Motor neuron (in vitro differentiated cells): ENCODE measurements around the gene PTPRK. TPM values are rescaled to one million over a fixed set of nuclear protein-coding genes. Genes with fewer than 3 reads are reported as not detected.

ENCODE experiments used
- ATAC-seq, 8 experiments: fragments of 200-7000 bp; cut with Tn5 transposase; replicated peaks in 6 of 8; 2 replicates each; pipeline ENCODE4 v1.8.0; 2021; ENCODE audit warnings: mild to moderate bottlenecking in 8 of 8, moderate library complexity in 8 of 8
- H3K27ac ChIP-seq, 2 donors: fragments of 250-450 bp; sonication (Bioruptor Pico); 2 replicates each; pipeline ENCODE4 v1.9.0; 2021; ENCODE audit warnings: antibody characterized with exemption in 2 of 2, mild to moderate bottlenecking in 2 of 2, moderate library complexity in 1 of 2
- H3K4me1 ChIP-seq, 2 donors: fragments of 250-450 bp; sonication (Bioruptor Pico); replicated peaks in 1 of 2; 2 replicates each; pipeline ENCODE4 v1.6.1; 2021; ENCODE audit warnings: antibody characterized with exemption in 2 of 2, mild to moderate bottlenecking in 2 of 2, moderate library complexity in 1 of 2
- H3K4me3 ChIP-seq, 5 donors: fragments of 250-450 bp; sonication (Bioruptor Pico); 2 replicates each; pipeline ENCODE4 v1.9.0; 2021; ENCODE audit warnings: antibody characterized with exemption in 5 of 5, mild to moderate bottlenecking in 5 of 5, moderate library complexity in 4 of 5
- WGBS, 10 experiments: fragments of 450-650 bp; shearing (Covaris generic); methylation state at CpG; one replicate each; pipeline ENCODE4 v1.0.0; 2022; 5-methylcytosine and 5-hydroxymethylcytosine counted together
- in situ Hi-C, 9 experiments: fragments of 400-800 bp; cut with MboI; loops; one replicate each; pipeline ENCODE4 v1.15.0; 2021; ENCODE audit warnings: low sequenced_read_pairs in 9 of 9, low pct_unique_long_range_greater_than_20kb in 2 of 9; ENCODE audit not compliant: unreplicated experiment in 9 of 9
- total RNA-seq, 8 experiments: library from RNA; unstranded; fragments of 300-600 nt; gene quantifications; 2 replicates each; pipeline versions ENCODE4 v1.2.3 to v1.2.4, GENCODE V29; 2022

The PTPRK gene
- total RNA-seq, 8 experiments from 2014 or later, result 14.4 to 93.9 (median 26.3) TPM

DNA sequence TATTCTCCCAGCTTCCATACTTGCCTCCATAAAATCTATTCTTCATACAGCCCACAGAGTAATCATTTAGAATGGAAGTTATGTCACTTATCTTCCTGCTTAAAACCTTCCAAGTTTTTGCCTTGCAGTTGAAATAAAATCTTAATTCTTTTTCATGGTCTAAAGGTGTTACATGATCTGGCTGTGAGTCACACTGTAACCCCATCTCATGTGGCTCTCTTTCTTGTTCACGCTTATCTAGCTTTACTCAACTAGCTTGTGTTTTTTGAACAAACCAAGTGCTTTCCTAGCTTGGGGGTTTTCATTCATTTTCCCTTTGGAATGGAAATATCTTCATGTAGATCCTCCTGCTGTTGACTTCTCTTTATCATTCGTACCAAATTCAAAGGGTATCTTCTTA, 596.0 kb downstream of the PTPRK start:
- in situ Hi-C loops, result no loop called here
- 8 to 93% (median 67%) methylated on average over 1 to 2 of the region's 2 CpGs for WGBS, 10 experiments
- ATAC-seq, result no peak
- Histone ChIP-seq H3K4me1 (no peaks in the 10 kb centered on the region), H3K27ac (no peak overlapping the region), H3K4me3 (no peak overlapping the region)

- ATAC-seq, result no peak
- H3K27ac ChIP-seq, result no peak overlapping the region
- in situ Hi-C loops, result no loop called here
- H3K4me3 ChIP-seq, result no peak overlapping the region
- no peaks in the 10 kb centered on the region for H3K4me1 ChIP-seq
Observed at GRCh38 chr6:127924031-127924430, 596.4 kb downstream of the PTPRK start.

GRCh38 chr6:127923135-127923534, 597.3 kb downstream of the PTPRK start:
- Histone ChIP-seq H3K4me3 (no peak overlapping the region), H3K4me1 (no peaks in the 10 kb centered on the region), H3K27ac (no peak overlapping the region)
- in situ Hi-C loops, result no loop called here
- no peak for ATAC-seq
- WGBS, 10 experiments, result 20 to 100% (median 80%) methylated on average over 1 to 2 of the region's 2 CpGs; no CpG with 5 or more reads in 5 of the 10 experiments

- no peak overlapping the region for H3K27ac ChIP-seq
- in situ Hi-C loops, result no loop called here
- no peak for ATAC-seq
- no peak overlapping the region for H3K4me3 ChIP-seq
- WGBS, 10 experiments, result 56 to 100% (median 79%) methylated on average over 1 to 6 of the region's 6 CpGs
- H3K4me1 ChIP-seq, result no peaks in the 10 kb centered on the region
Observed at GRCh38 chr6:127921982-127922381, 598.4 kb downstream of the PTPRK start.

- Histone ChIP-seq H3K27ac (no peak overlapping the region), H3K4me3 (no peak overlapping the region), H3K4me1 (no peaks in the 10 kb centered on the region)
- peak in 1 of 8 experiments; percentile 23 for ATAC-seq
- in situ Hi-C loops, result no loop called here
- 50 to 87% (median 71%) methylated on average over 1 to 2 of the region's 3 CpGs; no CpG with 5 or more reads in 3 of the 10 experiments for WGBS, 10 experiments
Observed at GRCh38 chr6:127920804-127921203, 599.6 kb downstream of the PTPRK start.
